ENCODE data around the gene LRRC25. TPM values are rescaled to one million over a fixed set of nuclear protein-coding genes. Genes with fewer than 3 reads are reported as not detected.

LRRC25 gene
- total and polyA plus RNA-seq, 10 donors, result 14.6 to 164 (median 87.3) TPM

GRCh38 chr19:18445262-18445948, 48.0 kb upstream of the LRRC25 start:
- no peak for TF ChIP-seq CTCF (IDR thresholded peaks at IDR 0.05 in 8 of 11, conservative IDR thresholded peaks at IDR 0.05 in 3 of 11)
- no peak for TF ChIP-seq POLR2AphosphoS5 (IDR thresholded peaks at IDR 0.05)
- TF ChIP-seq POLR2A (IDR thresholded peaks at IDR 0.05), result no peak
- intact Hi-C loops (cut with DNase I; ENCODE audit: low total_unique reads), result no loop called here
- 80 to 90% (median 81%) methylated on average over 15 of the region's 15 CpGs for WGBS, 5 donors
- Histone ChIP-seq H3K9me3 (no peaks in the 10 kb centered on the region), H3K4me1 (peaks cover 0 to 13% (median 2%) of the 10 kb centered on the region in 6 donors), H3K4me3 (no peak overlapping the region), H3K36me3 (peaks cover 13 to 77% (median 72%) of the 10 kb centered on the region in 6 donors), H3K27me3 (replicated peaks in 1 of 7) (no peaks in the 10 kb centered on the region), H3K27ac (no peak overlapping the region)
- DNase-seq, result no peak

GRCh38 chr19:18444513-18444912, 47.1 kb upstream of the LRRC25 start:
- Histone ChIP-seq H3K4me1 (peaks cover 0 to 18% (median under 1%) of the 10 kb centered on the region in 6 donors), H3K27ac (no peak overlapping the region), H3K36me3 (peaks cover 6 to 68% (median 63%) of the 10 kb centered on the region in 6 donors), H3K9me3 (no peaks in the 10 kb centered on the region), H3K27me3 (replicated peaks in 1 of 7) (no peaks in the 10 kb centered on the region), H3K4me3 (no peak overlapping the region)
- TF ChIP-seq POLR2A (IDR thresholded peaks at IDR 0.05) (no peak), CTCF (IDR thresholded peaks at IDR 0.05 in 8 of 11, conservative IDR thresholded peaks at IDR 0.05 in 3 of 11) (no peak), POLR2AphosphoS5 (IDR thresholded peaks at IDR 0.05) (no peak)
- intact Hi-C loops (cut with DNase I; ENCODE audit: low total_unique reads), result no loop called here
- WGBS, 5 donors, result 93 to 99% (median 96%) methylated on average over 9 to 19 of the region's 19 CpGs
- DNase-seq, result no peak

GRCh38 chr19:18443831-18444230, 46.4 kb upstream of the LRRC25 start:
- TF ChIP-seq POLR2A (IDR thresholded peaks at IDR 0.05) (no peak), POLR2AphosphoS5 (IDR thresholded peaks at IDR 0.05) (peak in 1 of 3 donors; percentile 24), CTCF (IDR thresholded peaks at IDR 0.05 in 8 of 11, conservative IDR thresholded peaks at IDR 0.05 in 3 of 11) (no peak)
- no peaks in the 10 kb centered on the region for H3K9me3 ChIP-seq
- H3K27me3 ChIP-seq (replicated peaks in 1 of 7), result no peaks in the 10 kb centered on the region
- WGBS, 5 donors, result 89 to 94% (median 94%) methylated on average over 11 of the region's 11 CpGs
- H3K4me1 ChIP-seq, result peaks cover 0 to 25% (median 3%) of the 10 kb centered on the region in 6 donors
- no peak overlapping the region for H3K27ac ChIP-seq
- H3K36me3 ChIP-seq, result peaks cover 6 to 62% (median 56%) of the 10 kb centered on the region in 6 donors
- intact Hi-C loops (cut with DNase I; ENCODE audit: low total_unique reads), result no loop called here
- no peak overlapping the region for H3K4me3 ChIP-seq
- no peak for DNase-seq

- Histone ChIP-seq H3K4me3 (no peak overlapping the region), H3K36me3 (peaks cover 6 to 57% (median 52%) of the 10 kb centered on the region in 6 donors), H3K27ac (no peak overlapping the region), H3K9me3 (no peaks in the 10 kb centered on the region), H3K4me1 (peaks cover 0 to 30% (median 6%) of the 10 kb centered on the region in 6 donors), H3K27me3 (replicated peaks in 1 of 7) (peaks cover 0 to 3% (median 0%) of the 10 kb centered on the region in 7 donors)
- DNase-seq, result no peak
- 95 to 99% (median 96%) methylated on average over 5 to 6 of the region's 6 CpGs for WGBS, 5 donors
- peak in 1 of 3 donors; percentile 49 for TF ChIP-seq POLR2AphosphoS5 (IDR thresholded peaks at IDR 0.05)
- no peak for TF ChIP-seq POLR2A (IDR thresholded peaks at IDR 0.05)
- TF ChIP-seq CTCF (IDR thresholded peaks at IDR 0.05 in 8 of 11, conservative IDR thresholded peaks at IDR 0.05 in 3 of 11), result no peak
- intact Hi-C loops (cut with DNase I; ENCODE audit: low total_unique reads), result no loop called here
These were observed 46.0 kb upstream of the LRRC25 start for GRCh38 chr19:18443406-18443805.

Measured in spleen (tissue), 11 donors.